ENCODE data around the gene CELSR1.

CELSR1 gene

DNA sequence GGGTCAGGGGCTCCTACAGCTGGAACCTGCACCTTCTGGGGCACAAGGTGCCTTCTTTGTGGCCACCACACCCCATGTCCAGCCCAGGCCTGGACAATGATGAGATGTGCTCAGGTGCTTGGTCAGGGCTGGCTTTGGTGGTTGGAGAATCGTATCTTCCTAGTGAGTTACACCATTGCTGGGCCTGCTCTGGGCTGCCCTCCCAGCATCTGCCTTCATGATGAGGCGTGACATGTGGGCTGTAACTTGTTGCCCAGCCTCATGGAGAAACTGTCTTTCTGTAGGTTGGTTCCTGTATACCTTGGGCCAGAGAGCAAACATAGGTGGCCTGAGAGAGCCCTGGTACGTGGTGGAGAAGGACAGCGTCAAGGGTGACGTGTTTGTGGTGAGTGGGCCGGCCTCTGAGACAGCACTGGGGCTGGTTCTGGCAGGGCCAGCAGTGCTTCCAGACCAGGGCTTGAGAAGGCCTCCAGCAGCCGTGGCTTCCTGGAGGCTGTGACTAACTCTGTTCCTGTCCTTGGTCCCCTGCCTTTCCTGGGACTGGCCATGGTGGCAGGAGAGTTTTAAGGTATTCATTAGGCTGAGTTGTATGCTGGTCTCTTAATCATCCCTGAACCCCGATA, 183.8 kb downstream of the CELSR1 start:
- DNase-seq (ENCODE audit: low read depth in 3 of 3) = no peak

- no peak for DNase-seq (ENCODE audit: low read depth in 3 of 3)
Measured at GRCh38 chr22:46352691-46353386, 184.6 kb downstream of the CELSR1 start.

DNA sequence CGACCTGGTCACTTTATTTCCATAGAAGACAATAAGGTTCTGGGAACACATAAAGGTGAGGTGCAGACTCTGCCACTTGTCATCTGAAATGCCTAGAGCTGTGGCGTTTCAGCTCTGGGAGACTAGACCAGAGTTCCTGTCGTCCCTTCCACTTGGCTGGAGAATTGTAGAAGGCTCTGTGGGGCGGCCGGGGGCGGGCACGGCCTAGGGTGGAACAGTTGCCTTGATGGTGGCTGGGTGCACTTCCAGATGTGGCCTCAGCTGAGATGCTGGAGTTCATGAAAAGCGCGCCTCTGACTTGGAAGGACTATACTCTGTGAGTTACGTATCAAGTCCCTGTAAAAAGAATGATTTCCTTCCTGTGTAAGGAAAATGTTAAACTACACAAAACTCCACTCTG, 185.1 kb downstream of the CELSR1 start:
- DNase-seq (ENCODE audit: low read depth in 3 of 3) = no peak

- no peak for DNase-seq (ENCODE audit: low read depth in 3 of 3)
Measured at GRCh38 chr22:46351767-46352166, 185.7 kb downstream of the CELSR1 start.

DNA sequence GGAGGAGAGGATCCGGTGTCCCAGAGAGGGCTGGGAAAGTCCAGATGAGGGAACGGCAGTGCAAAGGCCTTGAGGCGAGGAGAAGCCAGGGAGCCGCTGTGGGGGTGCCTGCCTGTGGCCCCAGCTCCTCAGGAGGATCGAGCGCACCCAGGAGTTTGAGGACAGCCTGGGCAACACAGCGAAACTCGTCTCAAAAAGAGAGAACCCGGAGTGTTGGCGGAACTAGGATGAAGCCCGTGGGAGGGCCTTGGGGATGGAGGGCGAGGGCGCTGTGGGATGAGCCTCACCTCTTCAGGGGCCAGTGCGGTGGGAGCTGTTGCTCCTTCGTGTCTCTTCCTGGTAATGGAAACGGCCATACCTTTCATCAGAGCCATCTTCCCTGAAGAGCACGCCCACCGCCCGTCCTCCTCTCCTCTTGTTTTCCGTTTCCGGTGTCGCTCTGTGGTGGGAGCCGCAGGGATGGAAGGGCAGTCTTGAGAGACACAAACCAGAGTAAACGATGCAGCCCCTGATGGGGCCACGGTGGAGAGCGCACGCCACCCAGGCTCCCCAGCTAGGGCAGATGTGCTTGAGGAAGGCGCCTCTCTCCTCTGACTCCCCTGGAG, 186.2 kb downstream of the CELSR1 start:
- DNase-seq (ENCODE audit: low read depth in 3 of 3) = no peak

- DNase-seq (ENCODE audit: low read depth in 3 of 3) = no peak
Measured at GRCh38 chr22:46350646-46351045, 186.8 kb downstream of the CELSR1 start.

DNA sequence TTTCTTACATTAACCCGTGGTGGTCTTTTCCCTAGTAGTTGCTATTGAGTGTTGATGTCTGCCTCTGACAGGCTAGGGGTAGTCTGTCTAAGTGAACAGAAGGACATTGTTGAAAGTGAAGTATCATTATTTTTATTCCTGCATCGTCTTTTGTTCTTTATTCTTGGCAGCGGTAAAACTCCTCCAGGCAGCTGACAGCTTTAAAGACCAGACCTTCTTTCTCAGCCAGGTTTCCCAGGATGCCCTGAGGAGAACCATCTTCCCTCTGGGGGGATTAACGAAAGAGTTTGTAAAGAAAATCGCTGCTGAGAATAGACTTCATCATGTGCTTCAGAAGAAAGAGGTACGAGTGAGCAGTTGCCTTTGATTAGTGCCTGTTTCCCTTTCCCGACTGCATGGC, 187.3 kb downstream of the CELSR1 start:
- DNase-seq (ENCODE audit: low read depth in 3 of 3) = no peak

GRCh38 chr22:46349681-46350080, 187.7 kb downstream of the CELSR1 start:
- DNase-seq (ENCODE audit: low read depth in 3 of 3) = no peak

GRCh38 chr22:46349238-46349637, 188.2 kb downstream of the CELSR1 start:
- no peak for DNase-seq (ENCODE audit: low read depth in 3 of 3)

DNA sequence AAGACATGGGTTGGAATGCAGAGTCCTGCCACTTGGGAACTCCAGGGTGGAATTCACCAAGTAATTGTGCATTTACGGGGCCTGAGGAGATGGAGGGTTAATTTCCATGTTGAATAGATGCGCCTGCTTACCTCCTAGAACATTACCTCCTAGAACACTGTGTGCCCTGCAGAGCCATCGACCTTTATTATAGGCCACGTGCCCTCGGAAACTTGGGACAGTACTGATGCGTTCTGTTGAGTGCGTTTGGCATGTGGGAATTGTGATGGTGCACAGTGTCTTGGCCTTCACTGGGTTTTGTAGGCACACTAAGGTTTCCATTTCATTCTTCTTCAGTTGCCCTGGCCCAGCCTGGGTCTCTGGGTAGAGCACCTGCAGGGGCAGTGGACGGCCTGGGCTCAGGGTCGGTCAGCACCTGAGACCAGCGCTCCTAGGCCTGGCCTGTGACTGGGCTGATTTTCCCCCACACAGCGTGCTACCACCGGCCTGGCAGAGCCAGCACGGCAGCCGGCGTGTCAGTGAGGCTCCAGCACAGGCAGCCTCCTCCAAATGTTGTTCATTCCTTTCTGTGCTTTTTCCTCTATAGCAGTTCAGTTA, 189.2 kb downstream of the CELSR1 start:
- DNase-seq (ENCODE audit: low read depth in 3 of 3) = no peak

- no peak for DNase-seq (ENCODE audit: low read depth in 3 of 3)
Measured at GRCh38 chr22:46347646-46348045, 189.8 kb downstream of the CELSR1 start.

DNA sequence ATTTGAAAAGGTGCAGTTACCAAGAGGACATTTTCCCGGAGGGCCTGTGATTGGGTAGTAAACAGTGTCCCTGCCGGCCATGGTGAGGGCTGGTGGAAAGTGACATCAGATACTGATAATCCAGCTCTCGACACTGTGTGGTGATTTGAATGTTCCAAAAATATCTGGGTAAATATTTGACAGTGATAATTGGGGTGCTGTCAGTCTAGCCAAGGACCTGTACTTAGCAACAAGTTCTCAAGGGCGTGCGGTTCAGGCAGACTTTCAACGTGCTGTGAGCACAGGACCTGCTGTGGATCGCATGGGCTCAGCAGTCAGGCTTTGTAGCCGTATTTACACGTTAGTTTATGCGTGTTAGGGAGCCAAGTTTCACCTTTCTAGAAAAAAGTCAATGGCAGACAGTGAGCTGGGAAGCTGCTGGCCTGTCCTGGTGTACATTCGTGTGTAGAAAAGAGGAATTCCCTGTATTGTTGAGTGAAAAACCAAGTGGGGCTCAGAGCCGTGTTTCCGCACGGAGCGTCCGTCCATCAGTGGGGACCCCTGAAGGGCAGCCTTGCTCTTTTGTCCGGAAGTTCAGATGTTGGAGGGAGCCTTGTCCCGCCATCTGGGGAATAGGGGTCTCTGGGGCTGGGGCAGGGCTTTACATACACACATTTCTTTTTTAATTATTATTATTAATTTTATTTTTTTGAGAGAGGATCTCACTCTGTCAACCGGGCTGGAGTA, 190.6 kb downstream of the CELSR1 start:
- DNase-seq (ENCODE audit: low read depth in 3 of 3) = no peak

DNA sequence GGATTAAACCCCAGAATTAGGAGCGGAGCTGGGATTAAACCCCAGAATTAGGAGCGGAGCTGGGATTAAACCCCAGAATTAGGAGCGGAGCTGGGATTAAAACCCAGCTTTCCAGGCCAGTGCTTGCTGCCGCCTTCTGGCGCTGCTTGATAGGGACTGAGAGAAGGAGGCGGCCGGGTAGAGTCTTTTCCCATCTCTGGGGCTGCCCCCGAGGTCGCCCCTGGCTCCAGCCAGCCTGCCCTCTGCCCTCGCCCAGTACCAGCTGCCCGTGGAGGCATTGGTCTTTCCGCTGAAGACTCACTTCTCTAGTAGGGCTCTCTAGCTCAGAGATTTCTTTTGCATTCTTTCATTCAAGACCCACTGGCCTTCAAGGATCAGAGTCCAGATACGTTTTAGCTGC, 196.7 kb downstream of the CELSR1 start:
- no peak for DNase-seq (ENCODE audit: low read depth in 3 of 3)

DNA sequence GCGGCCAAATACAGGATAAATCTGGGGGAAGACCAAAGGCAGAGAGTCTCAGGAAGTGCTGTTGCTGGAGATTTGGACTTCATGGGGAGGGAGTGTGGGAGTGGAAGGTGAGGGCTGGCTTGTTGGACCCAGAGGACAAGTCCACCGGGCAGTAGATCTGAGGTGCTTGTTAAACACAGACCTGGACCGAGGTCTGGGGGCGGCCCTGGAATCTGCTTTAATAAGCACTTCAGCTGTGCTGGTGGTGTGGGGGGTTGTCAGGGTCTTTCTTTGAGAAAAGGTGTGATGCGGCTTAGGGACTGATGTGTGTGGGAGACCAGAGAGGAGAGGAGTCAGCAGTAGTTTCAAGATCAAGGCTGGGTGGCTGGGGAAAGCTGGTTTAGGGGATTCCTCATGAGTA, 197.5 kb downstream of the CELSR1 start:
- no peak for DNase-seq (ENCODE audit: low read depth in 3 of 3)

DNA sequence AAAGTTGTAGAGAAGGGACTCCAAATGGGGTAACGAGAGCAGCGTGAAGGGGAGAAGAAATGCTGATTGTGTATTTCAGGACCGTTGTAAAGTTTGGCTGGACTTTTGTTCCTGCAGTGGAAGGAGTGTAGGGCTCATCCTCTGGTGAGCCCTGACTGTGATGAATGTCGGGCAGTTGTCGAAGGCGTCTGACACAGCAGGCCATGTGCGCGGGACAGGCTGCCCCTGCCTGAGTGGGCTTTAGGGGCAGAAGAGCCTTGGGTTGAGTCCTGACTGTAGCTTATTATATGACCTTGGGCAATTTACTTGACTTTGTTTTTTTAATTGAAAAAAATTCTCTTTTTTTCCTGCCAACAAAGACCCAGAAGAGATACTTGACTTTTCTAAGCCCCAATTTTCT, 198.8 kb downstream of the CELSR1 start:
- no peak for DNase-seq (ENCODE audit: low read depth in 3 of 3)

DNA sequence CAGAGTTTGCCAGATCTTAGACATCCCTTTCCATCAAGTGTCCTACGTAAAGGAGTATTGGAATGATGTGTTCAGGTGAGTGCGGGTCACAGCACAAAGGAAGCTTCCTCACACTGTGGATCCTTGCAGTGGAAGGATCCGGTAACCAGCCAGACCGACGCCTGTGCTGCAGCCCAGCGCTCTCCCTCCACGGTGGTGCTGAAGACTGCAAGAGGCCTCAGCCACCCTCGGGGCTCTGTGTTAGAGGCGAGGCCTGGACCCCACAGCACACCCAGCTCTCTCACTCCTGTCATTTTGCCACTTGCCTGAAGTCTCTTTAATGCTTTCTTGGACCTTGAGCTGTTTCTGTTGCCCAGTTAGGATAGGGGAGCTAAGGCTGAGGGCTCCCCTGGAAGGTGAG, 199.6 kb downstream of the CELSR1 start:
- no peak for DNase-seq (ENCODE audit: low read depth in 3 of 3)

GRCh38 chr22:46336119-46337078, 201.0 kb downstream of the CELSR1 start:
- no peak for DNase-seq (ENCODE audit: low read depth in 3 of 3)

- DNase-seq (ENCODE audit: low read depth in 3 of 3) = peak; percentile 51 to 63 (median 52)
Measured at GRCh38 chr22:46335201-46336118, 202.0 kb downstream of the CELSR1 start, which contains the start of gene TRMU. Gene TRMU, plus strand, starts transcription at chr22:46335714. Its CDS starts 51 bp downstream, at chr22:46335765.

DNA sequence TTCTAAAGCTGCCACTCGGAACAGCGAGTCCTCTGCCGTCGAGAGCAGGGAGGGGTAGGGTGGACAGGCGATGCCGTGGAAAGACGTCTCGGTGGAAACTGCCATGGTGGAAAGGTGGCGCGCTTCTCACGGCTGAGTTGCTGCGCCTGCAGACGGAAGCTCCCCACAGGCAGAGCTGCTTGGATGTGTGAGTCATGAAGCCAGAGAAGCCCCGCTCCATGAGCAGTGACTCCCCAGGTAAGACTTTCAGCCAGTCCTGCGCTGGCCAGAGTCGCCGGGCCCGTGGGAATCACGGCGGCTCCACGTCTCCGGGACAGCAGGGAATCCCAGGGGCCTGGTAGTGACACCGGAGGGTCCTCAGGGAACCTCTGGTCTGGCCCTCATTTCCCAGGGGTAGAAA, 205.9 kb downstream of the CELSR1 start:
- DNase-seq (ENCODE audit: low read depth in 3 of 3) = no peak

- no peak for DNase-seq (ENCODE audit: low read depth in 3 of 3)
Measured at GRCh38 chr22:46330426-46330825, 207.0 kb downstream of the CELSR1 start.

All from stimulated activated CD4-positive, alpha-beta T cell treated with anti-CD3 and anti-CD28 coated beads, TNF-alpha, amount 100 ng/mL, for 48 hours (primary cell).